Left colon (tissue), 2 donors: Measurements from ENCODE around the gene TRPC4AP. TPM values are rescaled to one million over a fixed set of nuclear protein-coding genes. Genes with fewer than 3 reads are reported as not detected.

Source experiments
- ATAC-seq: fragments of 200-7000 bp; cut with Tn5 transposase; one replicate; pipeline ENCODE4 v1.9.1; 2020; ENCODE audit warnings: mild to moderate bottlenecking, moderate library complexity
- DNase-seq, 2 donors: peaks; one replicate each; pipeline ENCODE4 v3.0.0-alpha.2; 2020
- intact Hi-C, 2 donors: fragments of 100-400 bp; cut with DNase I in 1 of 2; cut with micrococcal nuclease in 1 of 2; formaldehyde crosslinking; loops; one replicate each; pipeline versions ENCODE4 v1.11.2 to v1.14.0; 2022; cut with DNase I, micrococcal nuclease
- total RNA-seq, 2 donors: library from RNA; stranded (reverse); fragmentation: NEBNext Ultra II Directional; extraction: Animal tissue kit (Norgen Biotek cat#: 25700); gene quantifications; one replicate each; pipeline ENCODE4 v1.2.1, GENCODE V29; 2021
- donor health status: DM: no; HTN: no; CAD: no.
- donor health status: DM: yes; HTN: yes; CAD: no.

TRPC4AP gene
- total RNA-seq, 2 donors from 2014 or later = 58.9 to 60.6 TPM

DNA sequence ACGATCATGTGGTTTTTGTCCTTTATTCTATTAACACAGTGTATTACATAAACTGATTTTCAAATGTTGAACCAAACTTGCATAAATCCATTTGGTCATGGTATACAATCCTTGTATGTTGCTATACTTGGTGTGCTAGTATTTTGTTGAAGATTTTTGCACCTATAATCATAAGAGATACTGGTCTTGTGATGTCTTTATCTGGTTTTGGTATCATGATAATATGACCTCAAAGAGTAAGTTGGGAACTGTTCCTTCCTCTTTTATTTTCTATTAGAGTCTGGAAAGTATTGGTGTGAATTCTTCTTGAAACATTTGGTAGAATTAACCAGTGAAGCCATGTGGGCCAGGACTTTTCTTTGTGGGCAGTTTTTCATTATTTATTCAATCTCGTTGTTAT, 65.3 kb downstream of the TRPC4AP start:
- DNase-seq = no peak
- intact Hi-C loops = no loop called here

DNA sequence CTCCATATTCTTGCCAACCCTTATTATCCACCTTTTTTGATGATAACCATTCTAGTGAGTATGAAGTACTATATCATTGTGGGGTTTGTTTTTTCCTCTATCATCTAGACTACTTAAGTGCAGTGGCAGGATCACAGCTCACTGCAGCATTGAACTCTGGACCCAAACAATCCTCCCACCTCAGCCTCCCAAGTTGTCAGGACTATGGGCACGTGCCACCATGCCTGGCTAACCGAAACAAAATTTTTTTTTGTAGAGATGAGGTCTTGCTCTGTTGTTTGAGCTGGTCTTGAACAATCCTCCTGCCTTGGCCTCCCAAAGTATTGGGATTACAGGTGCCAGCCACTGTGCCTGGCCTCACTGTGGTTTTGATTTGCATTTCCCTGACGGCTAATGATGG, 67.5 kb downstream of the TRPC4AP start:
- DNase-seq (no peak), ATAC-seq (peak; percentile 34)
- intact Hi-C loops = no loop called here

More for the DNA sequence above, 65.3 kb downstream of the TRPC4AP start:
- no peak for ATAC-seq

DNA sequence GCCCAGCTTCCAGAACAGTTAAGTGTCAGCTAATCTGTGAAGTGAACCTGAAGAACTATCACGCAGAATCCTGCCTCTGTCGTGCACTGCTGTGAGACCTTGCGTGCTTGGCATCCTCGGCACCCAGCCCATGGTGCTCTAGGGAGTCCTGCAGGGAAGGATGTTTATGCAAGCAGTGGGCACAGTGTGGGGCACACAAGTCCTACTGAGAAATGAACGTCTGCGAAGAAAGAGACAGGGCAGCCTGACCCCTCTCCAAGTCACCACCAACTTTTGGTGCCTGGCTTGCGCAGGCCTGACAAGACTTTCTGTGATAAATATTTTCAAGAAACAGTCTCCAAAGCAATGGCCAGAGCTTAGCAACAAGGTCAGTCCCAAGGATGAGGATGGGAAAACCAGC, 69.0 kb downstream of the TRPC4AP start:
- intact Hi-C loops = no loop called here
- DNase-seq (no peak), ATAC-seq (no peak)

DNA sequence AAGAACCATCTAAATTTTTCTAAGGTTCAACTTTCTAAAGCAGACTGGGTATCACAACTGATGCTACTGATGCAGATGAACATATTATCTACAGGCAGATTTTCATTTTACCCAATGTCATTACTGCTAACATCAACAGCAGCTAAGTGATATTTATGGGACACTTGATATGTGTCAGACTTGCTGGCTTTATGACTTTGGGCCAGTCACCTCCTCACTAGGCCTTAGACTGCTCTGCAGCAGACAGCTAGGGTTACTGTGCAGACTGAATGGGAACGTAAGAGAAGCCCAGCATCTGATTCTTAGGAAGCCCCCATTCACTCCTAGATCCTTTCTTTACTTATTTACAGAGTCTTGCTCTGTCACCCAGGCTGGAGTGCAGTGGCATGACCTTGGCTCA, 70.8 kb downstream of the TRPC4AP start:
- ATAC-seq = no peak
- no peak for DNase-seq
- intact Hi-C loops = no loop called here

DNA sequence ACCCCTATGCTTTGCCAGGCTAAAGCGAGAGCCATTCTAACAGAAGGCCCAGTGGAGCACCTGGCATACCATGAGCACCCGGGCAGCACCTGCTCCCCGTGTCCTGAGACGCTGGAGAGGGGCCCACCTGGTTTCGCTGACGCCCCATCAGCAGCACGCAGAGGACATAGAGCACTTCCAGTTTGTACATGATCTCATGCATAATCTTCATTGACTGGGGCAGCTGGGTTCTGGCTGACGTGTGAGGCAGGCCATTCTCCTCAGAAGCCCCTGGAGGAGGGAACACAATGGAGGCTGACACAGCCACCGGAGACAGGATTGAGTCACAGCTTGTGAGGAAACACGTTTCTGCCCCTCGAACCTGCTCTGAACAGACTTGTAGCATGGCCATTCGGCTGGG, 71.5 kb downstream of the TRPC4AP start:
- DNase-seq (no peak), ATAC-seq (no peak)
- intact Hi-C loops = no loop called here

DNA sequence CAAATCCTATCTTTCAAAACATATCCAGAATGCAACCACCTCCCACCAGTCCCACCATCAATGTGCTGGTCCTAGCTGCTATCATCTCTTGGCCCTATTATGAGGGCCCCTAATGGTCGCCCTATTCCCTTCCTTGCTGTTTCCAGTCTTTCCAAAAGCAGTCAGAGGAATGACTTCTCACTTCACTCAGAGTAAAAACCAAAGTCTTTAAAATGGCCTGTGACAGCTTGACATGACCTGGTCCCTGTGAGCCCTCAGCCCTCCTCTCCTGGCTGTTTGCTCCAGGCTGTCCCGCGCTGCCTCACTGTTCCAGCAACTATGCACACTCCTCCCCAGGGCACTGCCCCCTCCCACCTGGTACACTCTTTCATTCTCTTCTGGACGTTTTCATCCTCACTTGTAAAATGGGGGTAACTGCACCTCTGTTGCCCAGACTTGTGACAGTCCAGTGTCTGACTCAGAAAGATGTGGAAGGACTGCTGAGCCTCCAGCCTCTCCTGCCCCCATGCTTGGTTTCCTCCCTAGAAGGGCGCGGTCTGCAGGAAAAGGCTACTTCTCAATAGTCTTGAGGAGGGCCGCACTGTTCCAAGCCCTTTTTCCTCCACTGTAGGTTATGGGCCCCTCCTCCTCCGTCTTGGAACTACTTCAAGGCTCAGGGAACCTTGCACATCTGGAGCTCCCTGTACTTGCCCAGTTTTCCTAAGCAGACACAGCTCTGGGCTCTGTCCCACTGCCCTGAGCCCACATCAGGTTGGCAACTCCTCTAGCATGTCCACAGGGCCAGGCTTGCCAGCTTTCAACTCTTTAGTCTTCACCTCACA, 72.3 kb downstream of the TRPC4AP start:
- DNase-seq (no peak), ATAC-seq (no peak)
- intact Hi-C loops = no loop called here

DNA sequence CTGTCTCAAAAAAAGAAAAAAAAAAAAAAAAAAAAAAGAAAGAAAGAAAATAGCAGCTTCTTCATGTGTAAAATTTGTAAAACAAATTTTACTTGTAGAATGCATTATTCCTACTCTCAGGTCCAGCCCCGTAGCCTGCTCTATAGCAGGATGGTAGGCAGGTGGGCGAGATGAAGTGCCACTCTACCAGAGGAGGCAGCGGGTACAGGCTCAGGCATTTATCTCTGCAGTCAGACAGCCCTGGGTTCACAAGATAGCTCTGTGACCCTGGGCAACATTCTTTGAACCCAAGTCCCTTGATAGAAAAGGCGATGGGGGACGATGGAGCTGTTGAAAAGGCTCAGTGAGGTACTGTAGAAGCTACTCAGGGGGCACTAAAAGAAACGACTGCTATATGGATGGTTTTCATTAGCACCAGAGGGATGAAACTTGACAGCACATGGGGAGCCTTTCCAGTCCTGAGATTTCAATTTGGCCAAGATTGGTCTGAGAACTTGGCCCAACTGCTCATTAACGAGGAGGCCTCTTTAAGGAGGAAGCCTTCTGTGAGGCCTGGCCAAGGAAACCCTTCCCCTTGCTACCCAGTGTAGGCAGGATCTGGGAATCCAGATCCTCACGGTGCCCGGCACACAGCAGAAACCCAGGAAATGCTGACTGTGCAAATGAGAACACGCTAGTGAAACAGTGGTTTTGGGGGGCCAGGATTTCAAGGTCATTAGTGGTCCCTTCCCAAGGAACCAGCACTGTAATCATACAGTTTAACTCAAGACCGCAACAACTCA, 73.8 kb downstream of the TRPC4AP start:
- intact Hi-C loops = no loop called here
- ATAC-seq (no peak), DNase-seq (no peak)

DNA sequence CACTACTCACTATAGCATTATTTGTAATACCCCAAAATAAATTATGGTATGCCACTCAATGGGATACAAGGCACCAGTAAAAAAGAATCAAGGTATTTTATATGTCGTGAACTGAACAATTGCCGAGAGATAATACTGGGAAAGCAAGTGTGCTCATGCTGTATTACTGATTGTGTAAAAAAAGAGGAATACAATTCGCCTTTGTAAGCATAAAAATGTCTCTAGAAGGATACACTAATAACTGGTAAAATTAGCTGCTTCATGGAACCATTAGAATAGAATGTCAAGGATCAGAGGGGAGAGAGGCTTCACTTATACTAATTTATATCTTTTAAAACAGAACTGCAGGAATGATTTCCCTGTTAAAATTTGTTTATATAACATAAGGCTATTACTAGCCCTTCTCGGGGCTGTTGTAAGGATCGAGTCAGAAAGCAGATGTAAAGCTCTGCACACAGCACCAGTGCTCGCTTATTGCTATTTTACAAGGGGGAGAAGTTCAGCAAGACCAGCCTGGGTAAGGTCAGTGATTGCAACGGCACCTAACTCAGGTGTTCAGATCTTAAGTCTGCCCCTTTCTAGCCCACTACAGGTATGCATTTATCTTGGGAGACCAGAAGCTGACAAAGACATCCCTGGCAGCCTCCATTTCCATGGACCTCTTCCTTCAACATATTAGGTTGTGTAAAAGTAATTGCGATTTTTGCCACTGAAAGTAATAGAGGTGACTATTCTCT, 75.3 kb downstream of the TRPC4AP start:
- no peak for ATAC-seq
- intact Hi-C loops = no loop called here
- DNase-seq = no peak

DNA sequence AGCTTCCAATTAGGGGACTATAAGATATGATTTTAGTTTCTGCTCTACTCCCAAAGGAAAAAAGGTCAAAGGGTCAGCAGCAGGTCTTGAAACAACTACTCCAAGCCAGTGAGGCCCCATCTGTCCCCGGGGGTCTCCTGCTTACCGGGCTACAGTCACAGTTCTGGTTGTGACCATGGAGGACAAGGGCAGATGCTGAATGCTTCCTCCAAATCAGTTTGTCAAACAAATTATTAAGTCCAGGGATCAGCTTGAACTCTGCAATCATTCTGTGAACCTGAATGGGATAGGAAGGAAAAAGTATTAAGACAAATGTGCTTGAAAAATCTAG, 76.8 kb downstream of the TRPC4AP start:
- no peak for ATAC-seq
- no peak for DNase-seq
- intact Hi-C loops = no loop called here

DNA sequence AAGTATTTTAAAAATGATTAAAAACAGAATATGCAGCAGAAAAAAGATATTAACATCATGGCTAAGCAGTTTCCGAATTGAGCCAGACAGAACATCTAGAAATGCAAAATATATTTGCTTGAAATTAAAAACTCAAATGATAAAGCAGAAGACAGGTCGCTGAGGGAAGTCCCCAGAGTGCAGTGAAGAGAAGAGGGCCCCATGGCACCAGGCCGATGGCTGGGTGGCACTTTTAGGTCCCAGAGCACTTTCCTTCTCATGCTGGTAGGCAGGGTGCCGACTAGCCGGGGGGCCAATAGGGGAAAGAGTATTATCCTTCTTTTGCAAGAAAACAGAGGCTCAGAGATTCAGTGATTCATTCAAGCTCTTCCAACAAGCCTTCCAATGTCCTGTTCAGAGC, 78.1 kb downstream of the TRPC4AP start:
- intact Hi-C loops = no loop called here
- ATAC-seq = no peak
- DNase-seq = no peak

DNA sequence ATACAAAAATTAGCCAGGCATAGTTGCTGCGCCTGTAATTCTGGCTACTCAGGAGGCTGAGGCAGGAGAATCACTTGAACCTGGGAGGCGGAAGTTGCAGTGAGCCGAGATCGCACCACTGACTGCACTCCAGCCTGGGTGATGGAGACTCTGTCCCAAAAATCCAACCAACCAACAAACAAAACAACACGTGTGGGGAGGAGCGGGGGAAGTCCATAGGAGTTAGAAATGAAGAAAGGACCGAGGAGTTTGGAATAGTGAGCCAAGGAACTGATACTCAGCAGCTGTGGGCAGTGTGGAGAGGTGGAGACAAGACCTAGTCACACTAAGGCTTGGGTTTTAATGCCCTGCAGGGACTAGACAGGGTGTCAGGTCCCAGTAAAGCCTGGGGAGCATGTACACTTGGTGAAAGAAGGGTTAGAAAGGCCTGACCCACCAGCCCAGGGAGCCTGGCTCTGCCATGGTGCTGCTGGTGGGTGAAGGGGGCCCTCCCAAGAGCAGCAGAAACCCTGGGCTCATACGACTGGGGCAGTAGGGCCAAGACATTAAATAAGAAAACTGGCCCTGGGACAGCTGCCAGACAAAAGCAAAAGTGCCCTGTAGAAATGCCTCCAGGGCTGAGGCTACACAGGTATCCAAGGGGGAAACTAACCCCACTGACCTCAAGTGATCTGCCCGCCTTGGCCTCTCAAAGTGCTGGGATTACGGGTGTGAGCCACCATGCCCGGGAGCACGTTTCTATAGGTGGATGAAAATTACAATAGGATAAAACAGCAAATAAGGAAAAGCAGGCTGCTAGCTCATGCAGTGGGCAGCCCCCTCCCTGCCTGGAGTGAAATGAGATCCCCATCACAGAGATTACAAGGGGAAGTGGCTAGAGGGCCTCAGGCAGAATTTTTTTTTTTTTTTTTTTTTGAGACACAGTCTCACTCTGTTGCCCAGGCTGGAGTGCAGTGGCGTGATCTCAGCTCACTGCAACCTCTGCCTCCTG, 78.9 kb downstream of the TRPC4AP start:
- DNase-seq (no peak), ATAC-seq (no peak)
- intact Hi-C loops = no loop called here

DNA sequence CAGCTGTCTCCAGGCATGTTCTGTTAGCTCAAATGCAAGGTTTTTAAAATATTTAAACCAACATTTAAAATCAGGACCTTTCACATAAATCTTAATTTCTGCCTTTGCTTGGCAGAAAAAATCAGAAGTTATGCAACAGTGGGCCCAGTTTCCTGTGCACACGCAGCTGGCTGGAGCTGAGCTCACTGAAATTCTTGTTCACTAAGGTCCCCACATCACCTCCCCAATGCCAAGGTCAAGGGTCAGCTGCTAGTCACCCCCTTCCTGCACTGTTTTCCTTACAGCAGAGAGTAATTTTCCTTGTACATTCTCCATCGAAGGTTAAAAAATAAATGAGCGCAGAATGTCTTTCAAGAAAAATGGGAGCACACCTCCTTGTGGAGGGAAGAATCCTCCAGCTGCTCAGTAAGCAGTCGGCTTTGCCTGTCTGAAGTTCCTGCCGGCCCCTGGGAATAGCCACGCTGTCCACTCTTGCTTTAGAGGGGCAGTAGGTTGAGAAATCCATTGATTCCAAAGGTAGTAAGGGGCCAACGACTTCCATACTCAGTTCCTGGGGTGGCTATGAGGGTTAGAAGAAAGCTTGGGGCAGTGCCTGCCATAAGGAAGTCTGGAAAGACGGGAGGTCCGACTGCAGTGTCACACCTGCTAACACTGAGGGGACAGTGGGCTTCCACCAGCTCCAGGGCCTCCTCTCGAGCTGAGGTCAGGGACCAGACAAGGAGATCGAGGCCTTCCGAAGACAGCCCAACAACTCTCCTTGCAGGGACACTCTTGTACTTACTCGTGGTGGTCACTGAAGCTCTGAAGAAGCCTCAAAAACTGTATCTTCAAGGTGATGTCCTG, 80.2 kb downstream of the TRPC4AP start:
- ATAC-seq = no peak
- intact Hi-C loops = no loop called here
- no peak for DNase-seq

DNA sequence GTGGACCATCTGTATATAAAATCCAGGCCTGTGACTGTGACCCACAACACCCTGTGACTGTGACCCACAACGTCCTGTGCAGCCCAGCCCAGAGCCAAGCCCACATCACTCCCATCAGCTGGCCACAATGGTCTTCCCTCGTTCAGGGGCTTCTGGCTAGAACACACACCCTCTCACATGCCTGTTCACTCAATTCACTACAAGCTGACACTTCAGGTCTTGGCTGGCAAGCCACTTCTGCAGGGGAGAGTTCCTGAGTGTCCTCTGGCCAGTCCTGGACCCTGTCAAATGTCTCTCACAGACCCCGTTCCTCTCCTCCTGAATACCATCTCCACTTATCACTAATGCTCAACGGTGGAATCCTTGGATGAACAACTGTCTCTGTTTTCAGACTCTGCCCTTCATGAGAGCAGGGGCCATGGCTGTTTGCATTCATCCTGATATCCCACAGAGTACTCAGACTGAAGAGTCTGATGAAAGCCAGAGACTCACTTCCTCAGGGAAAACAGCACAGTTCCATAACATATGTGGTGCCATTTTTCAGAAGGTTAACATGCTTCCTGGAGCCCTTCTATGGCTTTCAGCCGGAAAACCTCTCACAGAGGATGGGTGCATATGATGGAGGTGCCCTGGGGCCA, 80.9 kb downstream of the TRPC4AP start:
- intact Hi-C loops = no loop called here
- no peak for ATAC-seq
- no peak for DNase-seq

DNA sequence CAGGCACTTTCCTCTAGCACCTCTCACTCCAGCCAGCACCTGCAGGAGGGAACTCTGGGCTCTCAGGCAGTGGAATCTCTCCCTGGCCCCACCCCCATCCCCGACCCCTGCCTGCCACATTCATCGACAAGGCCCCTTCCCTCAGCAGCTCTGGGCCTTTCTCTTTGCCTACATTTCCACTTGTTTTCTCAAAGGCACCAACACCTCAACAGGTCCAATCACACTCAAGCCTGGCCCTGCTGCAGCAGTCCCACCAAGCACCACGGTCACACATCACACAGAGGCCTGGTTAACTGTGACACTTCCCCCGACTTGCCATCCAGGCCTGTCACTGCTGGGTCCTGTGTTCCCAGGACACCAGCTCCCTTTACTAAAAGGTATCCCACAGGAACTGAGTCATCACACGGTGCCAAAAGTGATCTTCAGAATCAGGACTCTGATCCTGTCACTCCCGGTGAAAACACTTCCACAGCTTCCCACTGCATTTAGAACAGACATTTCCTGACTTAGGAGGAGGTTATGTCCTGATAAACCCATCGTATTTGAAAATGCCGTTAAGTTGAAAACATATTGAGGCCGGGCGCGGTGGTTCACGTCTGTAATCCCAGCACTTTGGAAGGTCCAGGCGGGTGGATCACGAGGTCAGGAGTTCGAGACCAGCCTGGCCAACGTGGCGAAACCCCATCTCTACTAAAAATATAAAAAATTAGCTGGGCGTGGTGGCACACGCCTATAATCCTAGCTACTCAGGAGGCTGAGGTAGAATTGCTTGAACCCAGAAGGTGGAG, 82.0 kb downstream of the TRPC4AP start:
- DNase-seq (no peak), ATAC-seq (no peak)
- intact Hi-C loops = no loop called here

DNA sequence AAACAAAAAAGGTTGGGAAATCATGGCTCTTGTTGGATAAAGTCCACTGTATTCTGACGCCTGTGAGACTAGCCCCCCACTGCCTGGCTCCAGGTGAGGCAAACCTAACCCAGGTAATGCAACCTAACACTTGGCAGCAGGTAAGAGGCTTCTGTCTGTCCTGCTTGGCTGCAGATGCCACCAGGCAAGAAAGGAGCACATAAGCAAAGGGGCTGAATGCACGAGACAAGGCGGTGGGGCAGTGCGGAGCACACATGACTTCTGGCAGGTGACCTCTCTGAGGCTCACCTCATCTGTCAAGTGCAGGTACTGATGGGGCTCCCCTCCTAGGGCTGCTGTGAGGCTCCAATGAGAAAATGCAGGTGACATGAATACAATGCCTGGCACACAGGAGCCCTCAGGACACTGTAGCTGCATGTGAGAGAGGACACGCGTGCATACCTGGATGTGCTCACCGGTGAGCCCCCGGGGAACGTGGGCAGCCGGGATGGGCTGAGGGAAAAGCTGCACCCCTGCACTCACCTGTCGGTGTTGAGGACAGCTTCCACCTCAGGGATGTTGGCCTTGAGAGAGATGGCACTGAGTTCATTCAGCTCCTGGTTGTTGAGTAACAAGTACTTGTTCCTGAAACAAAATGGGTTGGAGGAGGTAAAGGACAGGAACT, 82.8 kb downstream of the TRPC4AP start:
- DNase-seq (no peak), ATAC-seq (no peak)
- intact Hi-C loops = no loop called here
